GM23248 (cell line): ENCODE data around the gene DHX30. TPM values are rescaled to one million over a fixed set of nuclear protein-coding genes. Genes with fewer than 3 reads are reported as not detected.

Experiments
- DNase-seq: peaks from one replicate; pipeline ENCODE4 v3.0.0-alpha.2; 2015
- H2AFZ ChIP-seq: fragments of 200-600 bp; sonication (generic); 2 replicates; pipeline ENCODE4 v1.6.1; 2016; ENCODE audit warnings: antibody characterized with exemption
- H3F3A ChIP-seq: fragments of 200-600 bp; sonication (generic); 2 replicates; pipeline ENCODE4 v1.6.1; 2016; ENCODE audit warnings: mild to moderate bottlenecking, antibody characterized with exemption, mixed run types; ENCODE audit not compliant: insufficient read depth
- H3K27ac ChIP-seq: fragments of 200-600 bp; sonication (generic); 2 replicates; pipeline ENCODE4 v1.5.1; 2016; ENCODE audit warnings: mild to moderate bottlenecking
- H3K27me3 ChIP-seq: fragments of 200-600 bp; sonication (generic); replicated peaks from 2 replicates; pipeline ENCODE4 v1.6.1; 2016; ENCODE audit warnings: mild to moderate bottlenecking; ENCODE audit not compliant: insufficient read depth
- H3K36me3 ChIP-seq: fragments of 200-600 bp; sonication (generic); 2 replicates; pipeline ENCODE4 v1.6.1; 2016; ENCODE audit warnings: low read depth, mild to moderate bottlenecking
- H3K4me1 ChIP-seq: fragments of 200-600 bp; sonication (generic); 2 replicates; pipeline ENCODE4 v1.6.1; 2016; ENCODE audit warnings: mild to moderate bottlenecking; ENCODE audit not compliant: insufficient read depth
- H3K4me2 ChIP-seq: fragments of 200-600 bp; sonication (generic); one replicate; pipeline ENCODE4 v1.6.1; 2016; ENCODE audit warnings: mild to moderate bottlenecking; ENCODE audit not compliant: unreplicated experiment
- H3K4me3 ChIP-seq: fragments of 200-600 bp; sonication (generic); 2 replicates; pipeline ENCODE4 v1.5.1; 2016; ENCODE audit warnings: mild to moderate bottlenecking
- H3K79me2 ChIP-seq: fragments of 200-600 bp; sonication (generic); 2 replicates; pipeline ENCODE4 v1.6.1; 2016; ENCODE audit warnings: mild to moderate bottlenecking; ENCODE audit not compliant: insufficient read depth
- H3K9ac ChIP-seq: fragments of 200-600 bp; sonication (generic); 2 replicates; pipeline ENCODE4 v1.6.1; 2016; ENCODE audit warnings: mild to moderate bottlenecking
- H3K9me2 ChIP-seq: fragments of 200-600 bp; sonication (generic); 2 replicates; pipeline ENCODE4 v1.6.1; 2016; ENCODE audit warnings: mixed run types, mild to moderate bottlenecking, moderate library complexity; ENCODE audit not compliant: insufficient read depth
- H3K9me3 ChIP-seq: fragments of 200-600 bp; sonication (generic); one replicate; pipeline ENCODE4 v1.6.1; 2017; ENCODE audit warnings: low read depth
- H4K20me1 ChIP-seq: fragments of 200-600 bp; sonication (generic); 2 replicates; pipeline ENCODE4 v1.6.0; 2016; ENCODE audit not compliant: insufficient read depth
- EZH2 ChIP-seq: fragments of 200-600 bp; sonication (generic); IDR thresholded peaks from 2 replicates; pipeline ENCODE4 v1.6.1; 2018; ENCODE audit warnings: antibody characterized with exemption, mild to moderate bottlenecking; ENCODE audit not compliant: insufficient read depth, poor library complexity, severe bottlenecking
- EZH2phosphoT487 ChIP-seq: fragments of 200-600 bp; sonication (generic); IDR thresholded peaks from 2 replicates; pipeline ENCODE4 v1.6.1; 2018; ENCODE audit warnings: antibody characterized with exemption, moderate library complexity, mild to moderate bottlenecking, low read depth; ENCODE audit not compliant: insufficient read depth
- WGBS, 2 experiments: methylation state at CpG; one replicate each; pipeline ENCODE4 v1.1.6; 2015 to 2017; ENCODE audit warnings: low lambda C conversion rate in 2 of 2, low coverage in 1 of 2; ENCODE audit errors: missing lambda C conversion rate in 2 of 2; 5-methylcytosine and 5-hydroxymethylcytosine counted together
- in situ Hi-C: fragments of 300-500 bp; cut with MboI; formaldehyde crosslinking; loops from 2 replicates; pipeline ENCODE4 v1.15.0; 2020
- polyA plus RNA-seq: library from polyadenylated mRNA; unstranded; fragments of >200 nt; fragmentation: Nextera tagmentation; extraction: Ambion mirVana; gene quantifications from 2 replicates; pipeline ENCODE4 v1.2.1, GENCODE V29; 2016
- total RNA-seq: library from RNA; depleted of rRNA; stranded (reverse); fragments of >200 nt; shearing (Covaris generic); gene quantifications from 2 replicates; pipeline ENCODE4 v1.2.3, GENCODE V29; 2014

DHX30 gene
- total and polyA plus RNA-seq, 2 experiments from 2014 or later: 42.9 to 65.8 TPM

- no peak overlapping the region for H3K27ac ChIP-seq
- H3K9me3 ChIP-seq: no peaks in the 10 kb centered on the region
- TF ChIP-seq EZH2 (no peak), EZH2phosphoT487 (no peak)
- no peaks in the 10 kb centered on the region; the same call in 1 of the 2 replicates for H4K20me1 ChIP-seq
- no peak overlapping the region for H3K4me3 ChIP-seq
- peaks cover 12% of the 10 kb centered on the region for H3F3A ChIP-seq
- DNase-seq: no peak
- no peak overlapping the region for H3K9ac ChIP-seq
- H3K4me1 ChIP-seq: no peaks in the 10 kb centered on the region
- WGBS, 2 experiments: 84 to 85% methylated on average over 21 of the region's 21 CpGs
- no peak overlapping the region for H3K4me2 ChIP-seq
- H3K79me2 ChIP-seq: no peaks in the 10 kb centered on the region
- H3K36me3 ChIP-seq: peaks cover 40% of the 10 kb centered on the region
- H2AFZ ChIP-seq: no peak overlapping the region
- no peaks in the 10 kb centered on the region for H3K27me3 ChIP-seq
- in situ Hi-C loops: no loop called here
- no peaks in the 10 kb centered on the region for H3K9me2 ChIP-seq
Observed at GRCh38 chr3:47855461-47856383, 52.8 kb downstream of the DHX30 start.

- Histone ChIP-seq H3K4me1 (no peaks in the 10 kb centered on the region), H3K27me3 (no peaks in the 10 kb centered on the region), H3K4me3 (no peak overlapping the region), H3K36me3 (peaks cover 40% of the 10 kb centered on the region), H3F3A (peaks cover 7% of the 10 kb centered on the region; the same call in 1 of the 2 replicates), H2AFZ (no peak overlapping the region), H4K20me1 (no peaks in the 10 kb centered on the region; the same call in 1 of the 2 replicates), H3K9me3 (no peaks in the 10 kb centered on the region), H3K9me2 (no peaks in the 10 kb centered on the region), H3K4me2 (no peak overlapping the region), H3K9ac (no peak overlapping the region), H3K79me2 (no peaks in the 10 kb centered on the region), H3K27ac (no peak overlapping the region)
- no peak for DNase-seq
- in situ Hi-C loops: no loop called here
- TF ChIP-seq EZH2: no peak
- TF ChIP-seq EZH2phosphoT487: no peak
- 87 to 88% methylated on average over 11 of the region's 11 CpGs for WGBS, 2 experiments
Observed at GRCh38 chr3:47856669-47857068, 53.7 kb downstream of the DHX30 start.

GRCh38 chr3:47857151-47857550 lies 54.2 kb downstream of the DHX30 start:
- TF ChIP-seq EZH2: no peak
- TF ChIP-seq EZH2phosphoT487: no peak
- Histone ChIP-seq H3F3A (peaks cover 7% of the 10 kb centered on the region; the same call in 1 of the 2 replicates), H3K9ac (no peak overlapping the region), H2AFZ (no peak overlapping the region), H3K36me3 (peaks cover 40% of the 10 kb centered on the region), H3K4me2 (no peak overlapping the region), H4K20me1 (no peaks in the 10 kb centered on the region; the same call in 1 of the 2 replicates), H3K9me2 (no peaks in the 10 kb centered on the region), H3K27ac (no peak overlapping the region), H3K4me1 (no peaks in the 10 kb centered on the region), H3K27me3 (no peaks in the 10 kb centered on the region), H3K79me2 (no peaks in the 10 kb centered on the region), H3K9me3 (no peaks in the 10 kb centered on the region), H3K4me3 (no peak overlapping the region)
- DNase-seq: no peak
- WGBS, 2 experiments: 55 to 63% methylated on average over 2 of the region's 2 CpGs
- in situ Hi-C loops: no loop called here

- no peaks in the 10 kb centered on the region; the same call in 1 of the 2 replicates for H4K20me1 ChIP-seq
Observed at GRCh38 chr3:47859956-47860605, 57.1 kb downstream of the DHX30 start.

More at GRCh38 chr3:47859956-47860605, 57.1 kb downstream of the DHX30 start:
- H3K27ac ChIP-seq: no peak overlapping the region
- no peaks in the 10 kb centered on the region for H3K79me2 ChIP-seq
- no peaks in the 10 kb centered on the region for H3K9me2 ChIP-seq
- TF ChIP-seq EZH2 (no peak), EZH2phosphoT487 (no peak)
- H3F3A ChIP-seq: peaks cover 6% of the 10 kb centered on the region; the same call in 1 of the 2 replicates
- no peak overlapping the region for H3K4me3 ChIP-seq
- H3K36me3 ChIP-seq: peaks cover 38% of the 10 kb centered on the region
- no peaks in the 10 kb centered on the region for H3K27me3 ChIP-seq
- H3K4me1 ChIP-seq: no peaks in the 10 kb centered on the region
- no peak for DNase-seq
- H3K9me3 ChIP-seq: no peaks in the 10 kb centered on the region
- H3K9ac ChIP-seq: no peak overlapping the region
- H2AFZ ChIP-seq: no peak overlapping the region
- H3K4me2 ChIP-seq: no peak overlapping the region
- 98 to 99% methylated on average over 4 of the region's 4 CpGs for WGBS, 2 experiments
- in situ Hi-C loops: loop anchor here (10.0 kb wide), 1 partner anchor 305 kb away; no protein-coding TSS in a partner anchor
